ENCODE results near the gene SLC15A3.

DNA sequence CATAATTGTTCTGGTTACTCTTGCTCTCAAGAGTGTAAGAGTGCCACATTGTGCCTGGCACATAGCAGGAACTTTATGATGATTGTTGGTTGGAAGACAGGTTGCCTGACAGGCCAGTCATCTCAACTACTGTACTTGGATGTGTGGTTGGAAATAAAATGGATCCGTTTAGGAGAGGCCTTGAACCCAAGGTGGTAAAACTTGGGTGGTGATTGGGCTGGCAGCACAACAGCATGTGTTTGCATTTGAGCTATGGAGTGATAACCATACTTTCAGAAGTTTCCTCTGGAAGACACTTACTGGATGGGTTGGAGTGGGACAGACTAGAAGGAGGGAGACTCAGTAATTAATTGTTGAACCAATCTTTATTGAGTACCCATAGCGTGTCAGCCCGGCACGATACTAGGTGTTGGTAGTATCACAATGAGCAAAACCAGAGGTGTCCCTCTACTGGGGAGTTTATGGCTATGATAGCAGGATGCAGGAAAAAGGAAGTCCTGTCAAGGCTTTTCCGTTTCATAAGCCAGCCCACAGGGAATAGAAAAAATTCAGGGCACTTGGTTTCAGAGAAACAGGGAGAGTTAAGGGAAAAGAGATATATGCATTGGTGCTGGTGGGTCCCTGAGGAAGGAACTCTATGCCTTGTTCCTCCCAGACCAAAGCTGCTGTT lies 41.1 kb downstream of the SLC15A3 start:
- TF ChIP-seq, protein P1, sequence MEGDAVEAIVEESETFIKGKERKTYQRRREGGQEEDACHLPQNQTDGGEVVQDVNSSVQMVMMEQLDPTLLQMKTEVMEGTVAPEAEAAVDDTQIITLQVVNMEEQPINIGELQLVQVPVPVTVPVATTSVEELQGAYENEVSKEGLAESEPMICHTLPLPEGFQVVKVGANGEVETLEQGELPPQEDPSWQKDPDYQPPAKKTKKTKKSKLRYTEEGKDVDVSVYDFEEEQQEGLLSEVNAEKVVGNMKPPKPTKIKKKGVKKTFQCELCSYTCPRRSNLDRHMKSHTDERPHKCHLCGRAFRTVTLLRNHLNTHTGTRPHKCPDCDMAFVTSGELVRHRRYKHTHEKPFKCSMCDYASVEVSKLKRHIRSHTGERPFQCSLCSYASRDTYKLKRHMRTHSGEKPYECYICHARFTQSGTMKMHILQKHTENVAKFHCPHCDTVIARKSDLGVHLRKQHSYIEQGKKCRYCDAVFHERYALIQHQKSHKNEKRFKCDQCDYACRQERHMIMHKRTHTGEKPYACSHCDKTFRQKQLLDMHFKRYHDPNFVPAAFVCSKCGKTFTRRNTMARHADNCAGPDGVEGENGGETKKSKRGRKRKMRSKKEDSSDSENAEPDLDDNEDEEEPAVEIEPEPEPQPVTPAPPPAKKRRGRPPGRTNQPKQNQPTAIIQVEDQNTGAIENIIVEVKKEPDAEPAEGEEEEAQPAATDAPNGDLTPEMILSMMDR (IDR thresholded peaks at IDR 0.05), result no peak
- no peak for TF ChIP-seq POLR2A (IDR thresholded peaks at IDR 0.05)
